OCI-LY3 (cell line): Measurements from ENCODE around the gene AIG1.

Experiments used
- EZH2phosphoT487 ChIP-seq: fragments of 200-600 bp; shearing (Covaris generic); IDR thresholded peaks from 2 replicates; pipeline ENCODE4 v1.6.1; 2018; ENCODE audit warnings: antibody characterized with exemption, mixed run types, low read depth
- TF ChIP-seq, protein P1 (sequence below): fragments of 200-600, 300-600 bp; sonication (generic); IDR thresholded peaks from 2 replicates; pipeline ENCODE4 v1.5.1; 2014; ENCODE audit warnings: antibody characterized with exemption, low read length, low read depth

DNA sequence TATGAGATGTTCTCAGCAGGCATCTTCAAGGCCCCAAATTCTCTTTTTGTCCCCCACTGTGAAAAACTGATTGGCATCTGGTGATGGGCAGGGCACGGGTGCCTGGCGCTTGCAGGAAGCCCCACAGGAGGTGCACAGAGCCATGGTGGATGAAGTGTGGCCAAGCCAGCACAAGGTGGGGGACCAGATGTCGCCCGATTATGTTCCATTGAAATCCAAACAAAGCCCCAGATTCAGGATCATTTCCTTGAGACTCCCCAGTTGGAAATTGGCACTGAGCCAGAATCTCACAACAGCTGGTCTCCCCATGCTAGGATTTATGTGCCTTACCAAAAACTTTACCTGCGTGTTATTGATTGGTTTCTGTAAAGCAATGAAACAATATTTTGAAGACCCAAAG, 203.7 kb downstream of the AIG1 start:
- TF ChIP-seq, protein P1, sequence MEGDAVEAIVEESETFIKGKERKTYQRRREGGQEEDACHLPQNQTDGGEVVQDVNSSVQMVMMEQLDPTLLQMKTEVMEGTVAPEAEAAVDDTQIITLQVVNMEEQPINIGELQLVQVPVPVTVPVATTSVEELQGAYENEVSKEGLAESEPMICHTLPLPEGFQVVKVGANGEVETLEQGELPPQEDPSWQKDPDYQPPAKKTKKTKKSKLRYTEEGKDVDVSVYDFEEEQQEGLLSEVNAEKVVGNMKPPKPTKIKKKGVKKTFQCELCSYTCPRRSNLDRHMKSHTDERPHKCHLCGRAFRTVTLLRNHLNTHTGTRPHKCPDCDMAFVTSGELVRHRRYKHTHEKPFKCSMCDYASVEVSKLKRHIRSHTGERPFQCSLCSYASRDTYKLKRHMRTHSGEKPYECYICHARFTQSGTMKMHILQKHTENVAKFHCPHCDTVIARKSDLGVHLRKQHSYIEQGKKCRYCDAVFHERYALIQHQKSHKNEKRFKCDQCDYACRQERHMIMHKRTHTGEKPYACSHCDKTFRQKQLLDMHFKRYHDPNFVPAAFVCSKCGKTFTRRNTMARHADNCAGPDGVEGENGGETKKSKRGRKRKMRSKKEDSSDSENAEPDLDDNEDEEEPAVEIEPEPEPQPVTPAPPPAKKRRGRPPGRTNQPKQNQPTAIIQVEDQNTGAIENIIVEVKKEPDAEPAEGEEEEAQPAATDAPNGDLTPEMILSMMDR, result no peak
- TF ChIP-seq EZH2phosphoT487, result no peak
